HFF-Myc (cell line): Measurements from ENCODE around the gene HAUS7.

Experiments
- DNase-seq: peaks from one replicate; pipeline ENCODE4 v3.0.0-alpha.2; 2011; ENCODE audit warnings: low read depth; ENCODE audit errors: extremely low read depth
- H3K4me3 ChIP-seq: replicated peaks from 2 replicates; pipeline ENCODE4 v1.5.1; 2011; ENCODE audit warnings: low read depth, mild to moderate bottlenecking, control low read depth, low read length
- CTCF ChIP-seq: IDR thresholded peaks from 2 replicates; pipeline ENCODE4 v1.5.1; 2012; ENCODE audit warnings: mild to moderate bottlenecking, low read depth, low read length, control low read depth; ENCODE audit errors: missing control alignments

HAUS7 gene

GRCh38 chrX:153514259-153514658 is 43.9 kb upstream of the HAUS7 start:
- no peak for DNase-seq
- no peak overlapping the region for H3K4me3 ChIP-seq
- no peak for TF ChIP-seq CTCF

DNA sequence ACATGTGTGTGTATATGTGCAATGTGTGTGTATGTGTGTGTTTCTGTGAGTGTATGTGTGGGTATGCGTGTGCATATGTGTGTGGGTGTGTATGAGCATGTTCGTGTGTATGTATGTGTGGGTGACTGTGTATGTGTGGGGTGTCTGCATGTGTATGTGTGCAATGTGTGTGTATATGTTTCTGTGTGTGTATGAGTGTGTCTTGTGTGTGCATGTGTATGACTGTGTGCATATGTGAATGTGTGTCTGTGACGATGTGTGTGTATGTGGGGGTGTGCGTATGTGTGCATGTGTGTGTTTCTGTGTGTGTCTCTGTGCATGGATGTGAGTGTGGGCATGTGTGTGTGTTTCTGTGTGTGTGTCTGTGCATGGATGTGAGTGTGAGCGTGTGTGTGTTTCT is 42.9 kb upstream of the HAUS7 start:
- no peak for TF ChIP-seq CTCF
- no peak overlapping the region for H3K4me3 ChIP-seq
- no peak for DNase-seq

DNA sequence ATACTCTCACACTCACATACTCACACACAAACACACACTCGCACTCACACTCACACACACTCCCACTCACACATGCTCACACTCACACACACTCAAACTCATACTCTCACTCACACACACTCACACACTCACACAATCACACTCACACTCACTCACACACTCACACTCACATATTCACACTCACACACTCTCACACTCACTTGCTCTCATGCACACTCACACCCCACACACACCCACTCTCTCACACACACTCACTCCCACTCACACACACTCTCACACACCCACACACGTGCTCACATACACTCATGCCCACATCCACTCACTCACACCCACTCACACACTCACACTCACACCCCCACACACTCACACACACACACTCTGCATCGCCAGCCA is 42.1 kb upstream of the HAUS7 start:
- no peak overlapping the region for H3K4me3 ChIP-seq
- TF ChIP-seq CTCF = no peak
- DNase-seq = no peak

DNA sequence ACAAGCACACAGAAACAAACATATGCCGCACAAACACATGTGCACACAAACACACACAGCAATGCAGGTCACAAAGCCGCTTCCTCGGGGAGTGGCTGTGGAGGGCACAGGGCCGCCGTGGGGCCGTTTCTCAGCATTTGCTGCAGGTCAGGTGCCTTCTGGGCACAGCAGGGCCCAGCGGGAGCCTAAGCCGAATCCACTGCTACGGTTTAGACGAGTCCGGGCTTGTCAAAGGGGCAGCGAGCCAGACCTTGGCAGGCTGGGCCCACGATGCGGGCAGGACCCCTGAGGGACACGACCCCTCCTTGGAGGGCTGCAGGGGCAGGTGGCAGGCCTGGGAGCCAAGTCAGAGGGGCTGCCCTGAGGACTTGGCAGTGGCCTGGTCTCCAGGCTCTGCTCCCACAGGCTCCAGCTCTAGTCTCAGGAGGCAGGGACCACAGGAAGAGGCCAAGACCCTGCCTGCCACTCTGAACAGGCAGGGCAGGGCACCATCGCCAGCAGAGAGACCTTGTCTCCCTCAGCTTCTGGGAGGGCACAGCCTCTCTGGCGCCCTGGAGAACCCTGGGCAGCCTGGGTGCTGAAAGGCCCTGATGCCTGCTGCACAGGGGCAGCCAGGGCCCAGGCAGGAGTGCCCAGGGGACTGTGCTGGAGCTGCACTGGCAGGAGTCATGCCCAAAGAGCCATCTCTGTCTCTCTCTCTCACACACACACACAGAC is 41.6 kb upstream of the HAUS7 start:
- no peak for DNase-seq
- H3K4me3 ChIP-seq = no peak overlapping the region
- no peak for TF ChIP-seq CTCF

DNA sequence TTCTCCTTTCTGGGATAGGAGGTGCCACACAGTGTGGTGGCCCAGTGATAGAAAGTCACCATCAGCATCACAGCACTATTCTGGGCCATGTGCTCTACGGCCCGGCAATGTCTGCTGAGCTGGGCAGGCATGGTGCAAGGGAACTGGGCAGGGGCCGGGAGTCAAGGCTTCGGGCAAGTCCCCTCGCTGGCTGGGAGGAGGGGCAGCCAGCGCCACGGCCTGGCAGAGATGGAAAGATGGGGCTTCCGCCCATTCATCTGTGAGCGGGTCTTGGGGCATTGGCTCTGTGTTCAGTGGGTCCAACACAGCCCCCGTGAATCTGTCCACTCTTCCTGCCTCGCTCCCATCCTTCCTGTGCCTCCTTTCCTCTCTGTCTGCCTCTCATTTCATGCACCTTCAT is 40.0 kb upstream of the HAUS7 start:
- TF ChIP-seq CTCF = no peak
- no peak overlapping the region for H3K4me3 ChIP-seq
- no peak for DNase-seq

- no peak for DNase-seq
- no peak overlapping the region for H3K4me3 ChIP-seq
- no peak for TF ChIP-seq CTCF
Observed at GRCh38 chrX:153509592-153509991, 39.2 kb upstream of the HAUS7 start.

DNA sequence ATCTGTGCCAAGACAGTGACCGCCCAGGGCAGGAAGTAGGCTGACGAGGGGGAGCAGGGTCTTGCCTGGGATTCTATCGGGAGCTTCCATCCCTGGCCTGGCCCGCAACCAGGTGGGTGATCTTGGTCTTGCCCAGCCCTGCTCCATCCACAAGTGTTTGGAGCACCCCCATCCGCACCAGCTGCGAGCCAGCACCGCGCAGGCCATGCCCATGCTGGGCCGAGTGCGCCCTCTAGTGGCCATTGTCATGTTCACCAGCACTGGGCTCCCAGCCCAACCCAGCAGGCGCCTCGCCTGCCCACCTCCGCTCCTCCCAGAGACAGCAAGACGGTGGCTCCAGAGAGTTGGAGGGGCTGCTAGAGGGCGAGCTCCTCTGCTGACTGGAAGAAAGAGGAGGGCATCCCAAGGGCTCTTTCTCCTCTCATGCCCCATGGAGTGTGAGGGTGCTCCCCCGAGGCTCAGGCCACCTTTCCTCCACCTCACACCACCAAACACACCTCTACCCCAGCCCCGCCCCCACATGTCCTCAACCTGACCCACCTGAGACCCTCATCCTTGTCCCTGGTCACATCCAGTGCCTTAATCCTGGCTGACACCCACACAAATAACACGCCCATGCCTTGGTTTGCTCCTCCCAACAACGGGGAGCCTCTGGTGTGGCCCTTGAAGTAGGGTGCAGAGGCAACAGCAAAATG is 37.3 kb upstream of the HAUS7 start:
- DNase-seq = no peak
- peak; percentile 70 for TF ChIP-seq CTCF

More for the DNA sequence above, 37.3 kb upstream of the HAUS7 start:
- H3K4me3 ChIP-seq = no peak overlapping the region
